ENCODE measurements around the gene FAM163B.

GRCh38 chr9:133627341-133627740, 18.2 kb upstream of the FAM163B start:
- TF ChIP-seq ZFP3 (CRISPR knock-in tag; IDR thresholded peaks at IDR 0.05): no peak
- TF ChIP-seq CREB5 (CRISPR knock-in tag; IDR thresholded peaks at IDR 0.05; ENCODE audit: low read depth): no peak
- no peak for TF ChIP-seq ISL1 (CRISPR knock-in tag; IDR thresholded peaks at IDR 0.05)
- no peak for TF ChIP-seq PPARA (CRISPR knock-in tag; IDR thresholded peaks at IDR 0.05; ENCODE audit: borderline replicate concordance)
